HUDEP-2 (cell line): ENCODE measurements around the gene ASZ1.

Experiments
- DNase-seq, 76 experiments: peaks; one replicate each; lab custom pipeline; 2025; ENCODE audit not compliant: unreplicated experiment in 76 of 76; lab: John Stamatoyannopoulos, UW

The ASZ1 gene

GRCh38 chr7:117402109-117402508 lies 25.2 kb downstream of the ASZ1 start:
- DNase-seq: no peak

- DNase-seq: no peak
These were observed 25.8 kb downstream of the ASZ1 start for GRCh38 chr7:117401293-117402002.

GRCh38 chr7:117399820-117400422 lies 27.4 kb downstream of the ASZ1 start:
- no peak for DNase-seq

- DNase-seq: no peak
These were observed 31.6 kb downstream of the ASZ1 start for GRCh38 chr7:117395743-117396142.

- DNase-seq: no peak
These were observed 33.5 kb downstream of the ASZ1 start for GRCh38 chr7:117393781-117394180.

GRCh38 chr7:117389871-117390270 lies 37.4 kb downstream of the ASZ1 start:
- no peak for DNase-seq

GRCh38 chr7:117386110-117386706 lies 41.1 kb downstream of the ASZ1 start:
- DNase-seq: no peak

- peak in 2 of 76 experiments; percentile 2 to 6 for DNase-seq
These were observed 41.8 kb downstream of the ASZ1 start for GRCh38 chr7:117385363-117386109.

GRCh38 chr7:117384688-117385362 lies 42.5 kb downstream of the ASZ1 start:
- DNase-seq: no peak

GRCh38 chr7:117383483-117384189 lies 43.7 kb downstream of the ASZ1 start:
- DNase-seq: no peak

- no peak for DNase-seq
These were observed 44.2 kb downstream of the ASZ1 start for GRCh38 chr7:117383046-117383445.

GRCh38 chr7:117381362-117381761 lies 45.9 kb downstream of the ASZ1 start:
- no peak for DNase-seq

- DNase-seq: peak in 1 of 76 experiments; percentile 0
These were observed 51.9 kb downstream of the ASZ1 start for GRCh38 chr7:117375380-117375779.

GRCh38 chr7:117372073-117372472 lies 55.2 kb downstream of the ASZ1 start:
- DNase-seq: no peak

GRCh38 chr7:117364339-117365080 lies 62.8 kb downstream of the ASZ1 start:
- no peak for DNase-seq

- DNase-seq: no peak
These were observed 64.9 kb downstream of the ASZ1 start for GRCh38 chr7:117362294-117362888.

GRCh38 chr7:117350027-117350426 lies 77.3 kb downstream of the ASZ1 start:
- no peak for DNase-seq

- no peak for DNase-seq
These were observed 77.7 kb downstream of the ASZ1 start for GRCh38 chr7:117349570-117349969.
